Measurements from ENCODE around the gene PDS5A. TPM values are rescaled to one million over a fixed set of nuclear protein-coding genes. Genes with fewer than 3 reads are reported as not detected.
"Not testable (repeated sequence)": the region's sequence is repeated elsewhere in the genome, so short reads cannot be mapped to it uniquely, and the experiment has no call there.

The PDS5A gene
- total and polyA plus RNA-seq, 11 donors = 10.9 to 41.6 (median 30.3) TPM

- DNase-seq (no peak), ATAC-seq (no peak)
- 80 to 94% (median 82%) methylated on average over 1 of the region's 1 CpG for WGBS, 4 donors
- H3K4me1 ChIP-seq = peaks cover 0 to 5% (median 0%) of the 10 kb centered on the region in 12 donors
- H3K27me3 ChIP-seq = no peaks in the 10 kb centered on the region
- no peak overlapping the region for H3K4me3 ChIP-seq
- TF ChIP-seq CTCF (IDR thresholded peaks at IDR 0.05) (no peak), POLR2A (IDR thresholded peaks at IDR 0.05) (no peak)
- no peaks in the 10 kb centered on the region for H3K9me3 ChIP-seq
- intact Hi-C loops (cut with DNase I) = loop anchor here in 2 of 10 donors (10.0 kb wide), 1 partner anchor 69 kb away; the partner anchor contains the start of gene PDS5A (in 2 of the 2)
- H3K36me3 ChIP-seq = peaks cover 0 to 89% (median 76%) of the 10 kb centered on the region in 9 donors
- no peak overlapping the region for H3K27ac ChIP-seq
These were observed 72.1 kb downstream of the PDS5A start for GRCh38 chr4:39905656-39906055.

GRCh38 chr4:39905019-39905418, 72.7 kb downstream of the PDS5A start:
- not testable (repeated sequence) for H3K27me3 ChIP-seq, H3K9me3 ChIP-seq, ATAC-seq, DNase-seq, H3K27ac ChIP-seq, H3K4me1 ChIP-seq, H3K4me3 ChIP-seq
- H3K36me3 ChIP-seq = peaks cover 0 to 89% (median 76%) of the 10 kb centered on the region in 9 donors
- 96 to 100% (median 98%) methylated on average over 6 of the region's 6 CpGs for WGBS, 4 donors
- intact Hi-C loops (cut with DNase I) = loop anchor here in 2 of 10 donors (10.0 kb wide), 1 partner anchor 70 kb away; the partner anchor contains the start of gene PDS5A (in 2 of the 2)

DNA sequence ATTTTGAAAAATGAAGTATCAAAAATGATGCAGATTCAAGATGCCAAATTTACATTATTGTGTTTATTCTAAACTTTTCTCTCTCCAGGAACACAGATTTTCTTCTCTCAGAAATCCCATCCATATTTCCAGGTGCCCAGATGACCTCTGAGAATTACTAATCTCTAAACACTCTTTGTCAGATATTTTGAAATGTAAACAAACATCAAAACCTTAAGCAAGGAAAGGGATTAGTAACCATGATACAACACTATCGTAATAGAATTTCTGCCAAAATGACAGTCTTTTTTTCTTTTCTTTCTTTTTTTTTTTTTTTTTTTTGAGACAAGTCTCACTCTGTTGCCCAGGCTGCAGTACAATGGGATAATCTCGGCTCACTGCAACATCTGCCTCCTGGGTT, 76.7 kb downstream of the PDS5A start:
- H3K27me3 ChIP-seq = no peaks in the 10 kb centered on the region
- H3K36me3 ChIP-seq = peaks cover 0 to 98% (median 90%) of the 10 kb centered on the region in 9 donors
- no peak for ATAC-seq
- no peak for DNase-seq
- intact Hi-C loops (cut with DNase I) = loop anchor here in 2 of 10 donors (10.0 kb wide), 1 partner anchor 74 kb away; the partner anchor contains the start of gene PDS5A (in 2 of the 2)
- H3K4me1 ChIP-seq = no peaks in the 10 kb centered on the region
- H3K9me3 ChIP-seq = no peaks in the 10 kb centered on the region
- whole genome bisulfite sequencing, 4 donors = 68 to 97% (median 82%) methylated on average over 2 of the region's 2 CpGs
- no peak overlapping the region for H3K4me3 ChIP-seq
- H3K27ac ChIP-seq = no peak overlapping the region
- TF ChIP-seq CTCF (IDR thresholded peaks at IDR 0.05) = no peak
- TF ChIP-seq POLR2A (IDR thresholded peaks at IDR 0.05) = no peak

DNA sequence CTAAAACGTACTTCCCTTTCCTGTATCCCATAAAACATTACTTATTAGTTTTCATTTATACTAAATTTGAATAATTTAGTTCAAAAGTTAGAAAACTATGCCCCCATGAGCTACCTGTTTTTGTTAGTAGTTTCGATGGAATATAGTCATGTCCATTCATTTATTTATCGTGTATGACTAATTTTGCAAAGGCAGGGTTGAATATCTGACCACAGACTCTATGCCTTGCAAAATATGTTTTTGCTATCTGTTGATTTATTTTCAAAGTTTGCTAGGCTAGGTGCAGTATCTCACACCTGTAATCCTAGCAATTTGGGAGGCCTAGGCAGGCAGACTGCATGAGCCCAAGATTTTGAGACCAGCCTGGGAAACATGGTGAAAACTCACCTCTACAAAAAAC, 78.4 kb downstream of the PDS5A start:
- WGBS, 4 donors = 86 to 88% (median 87%) methylated on average over 3 of the region's 3 CpGs
- Histone ChIP-seq H3K9me3 (no peaks in the 10 kb centered on the region), H3K27ac (no peak overlapping the region), H3K36me3 (peaks cover 0 to 100% (median 99%) of the 10 kb centered on the region in 9 donors), H3K4me1 (no peaks in the 10 kb centered on the region), H3K27me3 (no peaks in the 10 kb centered on the region), H3K4me3 (no peak overlapping the region)
- ATAC-seq = no peak
- DNase-seq = no peak
- intact Hi-C loops (cut with DNase I) = no loop called here
- TF ChIP-seq POLR2A (IDR thresholded peaks at IDR 0.05) (no peak), CTCF (IDR thresholded peaks at IDR 0.05) (no peak)

- intact Hi-C loops (cut with DNase I) = no loop called here
- Histone ChIP-seq H3K4me3 (no peak overlapping the region), H3K27me3 (no peaks in the 10 kb centered on the region), H3K27ac (no peak overlapping the region), H3K36me3 (peaks cover 0 to 100% (median 100%) of the 10 kb centered on the region in 9 donors), H3K4me1 (no peaks in the 10 kb centered on the region), H3K9me3 (no peaks in the 10 kb centered on the region)
- DNase-seq (no peak), ATAC-seq (no peak)
- WGBS, 4 donors = 91 to 98% (median 95%) methylated on average over 1 of the region's 1 CpG
- no peak for TF ChIP-seq CTCF (IDR thresholded peaks at IDR 0.05)
- TF ChIP-seq POLR2A (IDR thresholded peaks at IDR 0.05) = no peak
These were observed 79.7 kb downstream of the PDS5A start for GRCh38 chr4:39898015-39898414.

Data from heart left ventricle (tissue), 16 donors.